Activated naive CD4-positive, alpha-beta T cell treated with anti-CD3 and anti-CD28 coated beads for 36 hours (primary cell): Measurements from ENCODE around the gene ZYG11B. TPM values are rescaled to one million over a fixed set of nuclear protein-coding genes. Genes with fewer than 3 reads are reported as not detected.
"Not testable (repeated sequence)": the region's sequence is repeated elsewhere in the genome, so short reads cannot be mapped to it uniquely, and the experiment has no call there.

Experiments used
- CTCF ChIA-PET: fragments of 350-600 bp; sonication (Branson Sonifier 250); formaldehyde crosslinking; loops from one replicate; lab custom pipeline; 2021; ENCODE audit warnings: antibody characterized with exemption; lab: Charles Lee
- DNase-seq: peaks from one replicate; pipeline ENCODE4 v3.0.0-alpha.2; 2020
- H3K27ac Mint-ChIP-seq: one replicate; pipeline ENCODE4 v1.8.0; 2021; ENCODE audit warnings: mild to moderate bottlenecking, mixed read lengths
- H3K27me3 Mint-ChIP-seq: one replicate; pipeline ENCODE4 v1.8.0; 2021; ENCODE audit warnings: low read depth, mixed read lengths
- H3K36me3 Mint-ChIP-seq: one replicate; pipeline ENCODE4 v1.8.0; 2021; ENCODE audit warnings: low read depth, mixed read lengths
- H3K4me1 Mint-ChIP-seq: one replicate; pipeline ENCODE4 v1.8.0; 2021; ENCODE audit warnings: low read depth, mixed read lengths
- H3K4me3 Mint-ChIP-seq: one replicate; pipeline ENCODE4 v1.8.0; 2021; ENCODE audit warnings: mild to moderate bottlenecking, moderate library complexity, mixed read lengths
- H3K9me3 Mint-ChIP-seq: one replicate; pipeline ENCODE4 v1.8.0; 2021; ENCODE audit warnings: mixed read lengths
- intact Hi-C: fragments of 100-400 bp; cut with micrococcal nuclease; formaldehyde crosslinking; loops from one replicate; pipeline ENCODE4 v1.15.1; 2023
- total RNA-seq, 2 experiments: library from RNA; stranded (reverse); gene quantifications; one replicate each; pipeline ENCODE4 v1.2.3, GENCODE V29; 2021

ZYG11B gene
- total RNA-seq, 2 experiments from 2014 or later = 10.7 to 11.6 TPM

DNA sequence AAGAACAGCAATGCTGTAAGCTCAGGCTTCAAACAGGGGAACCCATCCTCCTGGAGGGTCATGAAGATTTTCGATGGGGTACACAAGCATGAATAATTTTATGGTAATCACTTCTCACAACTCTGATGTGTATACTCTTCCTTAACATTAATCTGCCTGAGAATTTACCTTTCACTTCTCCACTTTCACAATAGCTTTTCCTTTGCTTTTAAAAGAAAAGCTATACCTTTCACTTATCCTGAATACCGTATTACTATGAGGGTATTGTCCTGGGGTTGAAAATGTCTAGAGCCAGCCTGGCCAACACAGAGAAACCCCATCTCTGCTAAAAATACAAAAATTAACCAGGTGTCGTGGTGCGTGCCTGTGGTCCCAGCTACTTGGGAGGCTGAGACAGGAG is 12.7 kb upstream of the ZYG11B start:
- intact Hi-C loops = no loop called here
- CTCF ChIA-PET = interaction anchor here (0.6 to 1.1 kb wide), 3 partner anchors 10 to 35 kb away, joined by 3 read pairs; no protein-coding TSS in a partner anchor

DNA sequence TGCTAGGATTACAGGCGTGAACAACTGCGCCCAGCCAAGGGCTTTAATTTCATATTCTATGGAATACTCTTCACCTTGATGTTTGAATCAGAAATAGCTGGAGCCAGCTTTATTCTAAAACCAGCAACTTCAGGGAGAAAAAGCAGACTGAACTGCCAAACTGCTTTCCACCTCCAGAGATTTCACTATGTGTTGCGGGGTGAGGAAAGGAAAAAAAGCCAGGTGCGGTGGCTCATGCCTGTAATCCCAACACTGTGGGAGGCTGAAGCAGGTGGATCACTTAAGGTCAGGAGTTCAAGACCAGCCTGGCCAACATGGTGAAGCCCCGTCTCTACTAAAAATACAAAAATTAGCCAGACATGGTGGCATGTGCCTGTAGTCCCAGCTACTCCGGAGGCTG is 11.0 kb upstream of the ZYG11B start:
- H3K4me1 Mint-ChIP-seq, H3K9me3 Mint-ChIP-seq, CTCF ChIA-PET, H3K27ac Mint-ChIP-seq, H3K27me3 Mint-ChIP-seq, H3K36me3 Mint-ChIP-seq, H3K4me3 Mint-ChIP-seq, DNase-seq, intact Hi-C loops: not testable (repeated sequence)

More for the DNA sequence above, 12.7 kb upstream of the ZYG11B start:
- Mint-ChIP-seq H3K4me1 (no peaks in the 10 kb centered on the region), H3K36me3 (no peaks in the 10 kb centered on the region), H3K27ac (no peak overlapping the region), H3K4me3 (no peak overlapping the region), H3K9me3 (no peaks in the 10 kb centered on the region), H3K27me3 (no peaks in the 10 kb centered on the region)
- no peak for DNase-seq

DNA sequence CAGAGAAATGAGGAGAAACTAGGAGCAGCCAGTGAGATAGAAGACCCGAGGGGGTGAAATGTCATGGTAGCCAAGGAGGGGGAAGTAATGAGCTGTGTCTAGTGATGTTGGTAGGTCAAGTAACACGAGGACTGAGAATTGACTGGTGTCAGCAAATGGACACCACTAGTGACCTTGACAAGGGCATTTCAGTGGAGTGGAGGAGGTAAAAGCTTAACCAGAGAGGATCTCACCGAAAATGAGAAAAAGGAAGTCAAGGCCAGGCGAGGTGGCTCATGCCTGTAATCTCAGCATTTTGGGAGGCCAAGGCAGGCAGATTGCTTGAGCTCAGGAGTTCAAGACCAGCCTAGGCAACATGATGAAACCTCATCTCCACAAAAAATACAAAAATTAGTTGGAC is 3.0 kb upstream of the ZYG11B start:
- Mint-ChIP-seq H3K9me3 (no peaks in the 10 kb centered on the region), H3K4me3 (no peak overlapping the region), H3K36me3 (no peaks in the 10 kb centered on the region), H3K27ac (no peak overlapping the region), H3K4me1 (peaks cover 20% of the 10 kb centered on the region), H3K27me3 (no peaks in the 10 kb centered on the region)
- intact Hi-C loops = loop anchor here (10.0 kb wide), 1 partner anchor 668 kb away; the partner anchor contains the start of genes BTF3L4 and TXNDC12
- no peak for DNase-seq
- CTCF ChIA-PET = interaction anchor here (0.9 to 1.0 kb wide), 2 partner anchors 9 to 36 kb away, joined by 3 to 4 read pairs; no protein-coding TSS in a partner anchor

DNA sequence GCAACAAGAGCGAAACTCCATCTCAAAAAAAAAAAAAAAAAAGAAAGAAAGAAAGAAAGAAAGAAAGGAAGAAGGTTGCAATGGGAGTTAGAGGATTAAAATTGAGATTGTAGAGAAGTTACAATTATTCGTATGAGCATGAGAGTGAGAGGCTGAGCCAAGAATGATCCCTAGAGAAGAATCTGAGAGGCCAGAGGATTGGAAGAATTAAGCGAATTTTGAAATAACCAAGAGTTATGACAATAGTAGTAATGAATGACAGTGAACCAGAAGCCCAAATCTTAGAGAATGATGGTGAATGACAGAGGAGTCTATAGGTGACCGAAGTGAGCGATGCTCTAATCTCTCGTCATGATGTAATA is 369 bp upstream of the ZYG11B start:
- CTCF ChIA-PET = interaction anchor here (0.5 kb wide), 1 partner anchor 285 kb away, joined by 3 read pairs; no protein-coding TSS in a partner anchor
- Mint-ChIP-seq H3K4me3 (peak overlapping the region; percentile 85), H3K9me3 (no peaks in the 10 kb centered on the region), H3K27me3 (no peaks in the 10 kb centered on the region), H3K27ac (no peak overlapping the region), H3K36me3 (no peaks in the 10 kb centered on the region), H3K4me1 (peaks cover 33% of the 10 kb centered on the region)
- intact Hi-C loops = loop anchor here (1.0 to 10.0 kb wide), 6 partner anchors 23 to 671 kb away; partner anchors contain the start of genes BTF3L4, CC2D1B, CPT2 and ECHDC2
- DNase-seq = no peak

DNA sequence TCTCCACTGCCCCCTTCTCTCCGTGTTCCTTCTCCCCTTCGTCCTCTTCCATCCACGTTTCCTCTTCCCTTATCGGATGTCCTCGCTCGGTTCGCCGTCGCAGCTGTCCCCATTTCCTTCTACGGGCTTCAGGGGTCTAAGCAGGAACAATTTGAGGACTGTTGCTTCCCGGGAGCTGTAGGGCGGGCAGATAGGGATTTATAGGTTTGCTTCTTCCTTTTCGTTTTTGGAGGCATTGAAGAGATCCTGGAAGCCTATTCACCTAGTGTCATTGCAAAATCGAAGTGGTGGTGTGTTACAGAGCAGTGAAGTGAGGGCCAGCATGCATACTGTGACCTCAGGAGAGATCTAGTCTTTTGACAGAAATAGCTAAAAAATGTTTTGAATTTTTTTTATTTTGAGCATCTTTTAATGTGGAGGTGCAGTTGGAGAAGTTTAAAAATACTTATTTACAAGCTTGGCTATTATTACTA is 897 bp downstream of the ZYG11B start:
- H3K4me1 Mint-ChIP-seq = peaks cover 33% of the 10 kb centered on the region
- H3K27me3 Mint-ChIP-seq = no peaks in the 10 kb centered on the region
- H3K36me3 Mint-ChIP-seq = no peaks in the 10 kb centered on the region
- intact Hi-C loops = loop anchor here (2.0 to 10.0 kb wide), 2 partner anchors 194 to 672 kb away; partner anchors contain the start of genes BTF3L4, ECHDC2 and TXNDC12
- peak overlapping the region; percentile 55 for H3K27ac Mint-ChIP-seq
- H3K4me3 Mint-ChIP-seq = peak overlapping the region; percentile 83
- DNase-seq = peak; percentile 19
- CTCF ChIA-PET = interaction anchor here (0.6 kb wide), 1 partner anchor 28 kb away, joined by 3 read pairs; no protein-coding TSS in a partner anchor
- no peaks in the 10 kb centered on the region for H3K9me3 Mint-ChIP-seq

DNA sequence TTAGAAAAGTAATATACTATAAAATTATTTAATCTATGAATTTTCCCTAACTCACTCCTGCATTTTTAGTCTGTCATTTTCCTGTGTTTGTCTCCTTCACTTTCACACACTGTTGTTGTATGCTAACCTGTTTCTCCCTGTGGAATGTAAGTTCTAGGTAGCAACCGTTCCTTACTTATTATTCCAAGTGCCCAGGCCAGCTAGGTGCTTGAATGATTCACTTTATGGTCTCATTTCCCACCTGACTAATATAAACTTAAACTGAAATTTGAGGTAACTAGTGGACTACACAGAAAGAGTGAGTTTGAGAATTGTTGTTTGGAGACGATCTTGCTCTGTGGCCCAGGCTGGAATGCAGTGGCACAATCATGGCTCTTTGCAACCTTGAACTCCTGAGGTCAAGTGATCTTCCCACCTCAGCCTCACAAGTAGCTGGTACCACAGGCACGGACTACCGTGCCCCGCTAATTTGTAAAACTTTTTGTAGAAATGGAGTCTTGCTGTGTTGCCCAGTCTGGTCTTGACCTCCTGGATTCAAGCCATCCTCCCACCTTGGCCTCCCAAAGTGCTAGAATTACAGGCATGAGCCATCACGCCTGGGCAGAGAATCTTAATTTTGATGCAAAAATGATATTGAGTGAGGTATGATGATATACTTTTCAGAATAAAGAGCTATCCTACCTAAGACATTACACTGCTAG is 1.9 kb downstream of the ZYG11B start:
- Mint-ChIP-seq H3K27me3 (no peaks in the 10 kb centered on the region), H3K27ac (no peak overlapping the region), H3K4me3 (no peak overlapping the region), H3K36me3 (no peaks in the 10 kb centered on the region), H3K4me1 (peaks cover 33% of the 10 kb centered on the region), H3K9me3 (no peaks in the 10 kb centered on the region)
- intact Hi-C loops = loop anchor here (2.0 to 10.0 kb wide), 2 partner anchors 193 to 673 kb away; partner anchors contain the start of genes BTF3L4, ECHDC2 and TXNDC12
- no peak for DNase-seq
- CTCF ChIA-PET = interaction anchor here (0.6 to 0.8 kb wide), 3 partner anchors 27 to 1536 kb away, joined by 3 to 6 read pairs (median 4); no protein-coding TSS in a partner anchor

DNA sequence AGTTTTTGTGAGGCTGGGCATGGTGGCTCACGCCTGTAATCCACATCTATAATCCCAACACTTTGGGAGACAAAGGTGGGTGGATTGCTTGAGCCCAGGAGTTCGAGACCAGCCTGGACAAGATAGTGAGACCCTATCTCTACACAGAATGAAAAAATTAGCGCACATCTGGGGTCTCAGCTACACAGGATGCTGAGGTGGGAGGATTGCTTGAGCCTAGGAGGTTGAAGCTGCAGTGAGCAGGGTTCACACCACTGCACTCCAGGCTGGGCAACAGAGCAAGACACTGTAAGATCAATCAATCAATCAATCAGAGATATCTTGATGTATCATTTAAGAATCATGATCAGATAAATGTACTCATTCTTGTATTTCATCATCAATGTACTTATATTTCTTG is 7.1 kb downstream of the ZYG11B start:
- Mint-ChIP-seq H3K27ac (no peak overlapping the region), H3K9me3 (no peaks in the 10 kb centered on the region), H3K27me3 (no peaks in the 10 kb centered on the region), H3K36me3 (no peaks in the 10 kb centered on the region), H3K4me1 (peaks cover 16% of the 10 kb centered on the region), H3K4me3 (no peak overlapping the region)
- DNase-seq = no peak
- intact Hi-C loops = no loop called here
- CTCF ChIA-PET = interaction anchor here (0.9 to 1.2 kb wide), 2 partner anchors 11 to 16 kb away, joined by 3 to 4 read pairs; no protein-coding TSS in a partner anchor

DNA sequence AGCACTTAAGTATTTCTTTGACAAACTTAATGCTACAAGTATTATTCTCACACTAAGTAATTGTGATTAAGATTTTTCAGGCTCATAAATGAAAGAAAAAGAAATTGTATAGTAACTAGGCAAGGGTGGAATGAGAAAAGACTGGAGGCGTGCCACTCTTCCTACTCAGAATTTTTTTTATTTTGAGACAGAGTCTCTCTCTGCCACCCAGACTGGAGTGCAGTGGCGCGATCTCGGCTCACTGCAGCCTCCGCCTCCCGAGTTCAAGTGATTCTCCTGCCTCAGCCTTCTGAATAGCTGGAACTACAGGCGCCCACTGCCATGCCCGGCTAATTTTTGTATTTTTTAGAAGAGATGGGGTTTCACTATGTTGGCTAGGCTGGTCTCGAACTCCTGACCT is 9.1 kb downstream of the ZYG11B start:
- H3K9me3 Mint-ChIP-seq, H3K27me3 Mint-ChIP-seq, CTCF ChIA-PET, H3K4me1 Mint-ChIP-seq, H3K36me3 Mint-ChIP-seq, H3K27ac Mint-ChIP-seq, H3K4me3 Mint-ChIP-seq, DNase-seq, intact Hi-C loops: not testable (repeated sequence)

DNA sequence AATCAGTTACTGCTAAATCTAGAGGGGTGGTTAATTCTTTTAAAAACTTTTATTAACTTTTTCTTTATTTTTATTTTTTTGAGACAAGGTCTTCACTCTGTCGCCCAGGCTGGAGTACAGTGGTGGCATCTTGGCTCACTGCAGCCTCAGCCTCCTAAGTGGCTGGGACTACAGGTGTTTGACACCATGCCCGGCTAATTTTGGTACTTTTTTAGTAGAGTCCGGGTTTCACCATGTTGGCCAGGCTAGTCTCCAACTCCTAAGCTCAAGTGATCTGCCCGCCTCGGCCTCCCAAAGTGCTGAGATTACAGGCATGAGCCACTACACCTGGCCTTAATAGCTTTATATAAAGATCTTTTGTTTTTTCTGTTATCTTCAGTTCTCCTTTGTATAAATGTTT is 11.9 kb downstream of the ZYG11B start:
- Mint-ChIP-seq H3K27me3 (no peaks in the 10 kb centered on the region), H3K36me3 (peaks cover 5% of the 10 kb centered on the region), H3K4me3 (no peak overlapping the region), H3K27ac (no peak overlapping the region), H3K4me1 (peaks cover 11% of the 10 kb centered on the region), H3K9me3 (peaks cover 2% of the 10 kb centered on the region)
- CTCF ChIA-PET = no interaction called here
- DNase-seq = no peak
- intact Hi-C loops = no loop called here

DNA sequence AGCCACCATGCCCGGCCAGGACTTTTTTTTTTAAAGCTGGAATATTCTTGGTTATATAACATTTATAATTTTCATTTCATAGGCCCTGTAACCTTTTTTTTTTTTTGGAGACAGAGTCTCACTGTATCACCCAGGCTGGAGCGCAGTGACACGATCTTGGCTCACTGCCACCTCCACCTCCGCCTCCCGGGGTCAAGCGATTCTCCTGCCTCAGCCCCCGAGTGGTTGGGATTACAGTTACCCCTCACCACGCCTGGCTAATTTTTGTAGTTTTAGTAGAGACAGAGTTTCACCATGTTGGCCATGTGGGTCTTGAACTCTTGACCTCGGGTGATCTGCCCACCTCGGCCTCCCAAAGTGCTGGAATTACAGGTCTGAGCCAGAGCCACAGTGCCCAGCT is 12.6 kb downstream of the ZYG11B start:
- Mint-ChIP-seq H3K27me3 (no peaks in the 10 kb centered on the region), H3K36me3 (peaks cover 5% of the 10 kb centered on the region), H3K9me3 (peaks cover 2% of the 10 kb centered on the region), H3K27ac (no peak overlapping the region), H3K4me1 (peaks cover 12% of the 10 kb centered on the region), H3K4me3 (no peak overlapping the region)
- CTCF ChIA-PET = interaction anchor here (1.3 kb wide), 1 partner anchor 10 kb away, joined by 4 read pairs; no protein-coding TSS in a partner anchor
- DNase-seq = no peak
- intact Hi-C loops = no loop called here

DNA sequence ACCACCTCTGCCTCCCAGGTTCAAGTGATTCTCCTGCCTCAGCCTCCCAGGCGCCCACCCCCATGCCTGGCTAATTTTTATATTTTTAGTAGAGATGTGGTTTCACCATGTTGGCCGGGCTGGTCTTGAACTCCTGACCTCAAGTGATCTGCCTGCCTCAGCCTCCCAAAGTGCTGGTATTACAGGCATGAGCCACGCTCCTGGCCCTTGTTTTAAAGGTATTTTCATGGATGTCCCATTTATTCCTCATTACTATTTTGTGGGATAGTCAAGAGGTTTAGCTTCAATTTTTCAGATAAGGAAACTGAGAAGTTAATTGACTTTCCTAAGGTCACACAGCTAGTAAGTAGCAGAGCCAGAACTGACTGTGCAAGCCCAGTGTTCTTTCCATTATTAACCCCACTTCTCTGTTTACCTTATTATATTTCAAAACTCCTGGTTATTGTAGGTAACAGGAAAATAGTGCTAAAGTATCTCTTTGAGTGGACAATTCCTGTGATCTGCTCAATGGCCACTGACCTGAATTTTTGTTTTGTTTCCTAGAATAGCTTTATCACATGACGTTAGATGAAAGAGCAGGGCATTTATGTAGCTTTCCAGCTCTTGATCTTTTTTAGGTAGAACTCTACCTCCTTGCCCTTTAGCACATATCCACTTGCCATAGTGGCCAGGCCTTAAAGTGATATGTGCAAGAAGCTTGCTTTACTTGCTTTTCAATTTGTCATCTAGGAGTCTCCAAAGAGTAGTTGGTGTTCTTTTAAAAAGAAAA is 13.6 kb downstream of the ZYG11B start:
- Mint-ChIP-seq H3K9me3 (peaks cover 2% of the 10 kb centered on the region), H3K27ac (no peak overlapping the region), H3K4me1 (peaks cover 12% of the 10 kb centered on the region), H3K4me3 (no peak overlapping the region), H3K36me3 (peaks cover 5% of the 10 kb centered on the region), H3K27me3 (no peaks in the 10 kb centered on the region)
- no peak for DNase-seq
- intact Hi-C loops = no loop called here
- CTCF ChIA-PET = interaction anchor here (0.7 to 1.3 kb wide), 2 partner anchors 9 to 14 kb away, joined by 3 to 4 read pairs; no protein-coding TSS in a partner anchor

DNA sequence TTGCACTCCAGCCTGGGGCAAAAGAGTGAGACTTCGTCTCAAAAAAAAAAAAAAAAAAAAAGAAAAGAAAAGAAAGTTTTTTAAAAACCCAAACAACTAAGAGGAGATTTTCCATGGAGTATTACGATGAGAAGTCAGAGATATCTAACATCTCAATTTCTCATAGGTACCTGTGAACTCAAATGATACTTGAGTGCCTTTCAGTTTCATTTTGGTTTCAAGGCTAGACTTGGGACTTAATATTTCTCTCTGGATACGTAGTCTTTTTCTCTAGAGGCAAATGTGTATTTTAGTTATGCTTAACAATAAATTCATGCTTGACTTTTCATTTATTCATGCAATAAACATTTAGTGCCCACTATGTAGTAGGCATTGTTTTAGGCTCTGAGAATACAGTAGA is 15.0 kb downstream of the ZYG11B start:
- Mint-ChIP-seq H3K36me3 (peaks cover 5% of the 10 kb centered on the region), H3K9me3 (peaks cover 2% of the 10 kb centered on the region), H3K27ac (no peak overlapping the region), H3K4me3 (no peak overlapping the region), H3K4me1 (peaks cover 17% of the 10 kb centered on the region), H3K27me3 (no peaks in the 10 kb centered on the region)
- CTCF ChIA-PET = no interaction called here
- intact Hi-C loops = no loop called here
- no peak for DNase-seq
